Spinal cord (tissue), 10 donors: ENCODE measurements around the gene NAPSA. TPM values are rescaled to one million over a fixed set of nuclear protein-coding genes. Genes with fewer than 3 reads are reported as not detected.

Experiments
- DNase-seq, 6 donors: peaks; one replicate each; pipeline versions ENCODE4 v3.0.0 to v3.0.0-alpha.2; 2013 to 2015; ENCODE audit warnings: low spot score in 6 of 6, low read depth in 4 of 6
- H3K27ac ChIP-seq: one replicate; pipeline ENCODE4 v1.5.1; 2013; ENCODE audit warnings: low read depth, low read length, control low read depth
- H3K27me3 ChIP-seq: one replicate; pipeline ENCODE4 v1.6.1; 2013; ENCODE audit warnings: low read length; ENCODE audit not compliant: control insufficient read depth, insufficient read depth
- H3K36me3 ChIP-seq: one replicate; pipeline ENCODE4 v1.6.1; 2013; ENCODE audit warnings: low read length; ENCODE audit not compliant: control insufficient read depth, insufficient read depth
- H3K4me1 ChIP-seq: one replicate; pipeline ENCODE4 v1.6.1; 2013; ENCODE audit warnings: low read length; ENCODE audit not compliant: control insufficient read depth, insufficient read depth
- H3K4me3 ChIP-seq: one replicate; pipeline ENCODE4 v1.5.1; 2013; ENCODE audit warnings: low read depth, low read length, control low read depth
- H3K9me3 ChIP-seq: one replicate; pipeline ENCODE4 v1.6.1; 2013; ENCODE audit warnings: low read length; ENCODE audit not compliant: control insufficient read depth, insufficient read depth
- WGBS: methylation state at CpG from one replicate; pipeline ENCODE4 v1.1.5; 2013; ENCODE audit warnings: missing lambda C conversion rate; ENCODE audit not compliant: insufficient coverage; 5-methylcytosine and 5-hydroxymethylcytosine counted together
- polyA plus RNA-seq, 2 donors: library from polyadenylated mRNA; unstranded; fragments of 120-200 nt; gene quantifications; one replicate each; pipeline ENCODE4 v1.2.1, GENCODE V29; 2013; ENCODE audit not compliant: insufficient read length in 2 of 2
- total RNA-seq, 2 donors: library from RNA; depleted of rRNA in 1 of 2; stranded (reverse); fragments of 120-200 nt in 1 of 2; fragments of >200 nt in 1 of 2; gene quantifications; one replicate each; pipeline versions ENCODE4 v1.2.3 to v1.2.4, GENCODE V29; 2013 to 2014
- donor health status: healthy.

Gene NAPSA
- total and polyA plus RNA-seq, 4 donors, result 0.79 to 3.3 (median 1.5) TPM

- no peak overlapping the region for H3K4me3 ChIP-seq
- peaks cover 58% of the 10 kb centered on the region for H3K36me3 ChIP-seq
- DNase-seq, result no peak
- WGBS, result 94% methylated on average over 10 of the region's 10 CpGs
- no peaks in the 10 kb centered on the region for H3K27me3 ChIP-seq
- peaks cover 33% of the 10 kb centered on the region for H3K4me1 ChIP-seq
- H3K9me3 ChIP-seq, result no peaks in the 10 kb centered on the region
- H3K27ac ChIP-seq, result no peak overlapping the region
Measured at GRCh38 chr19:50378863-50379236, 13.4 kb upstream of the NAPSA start.

- no peak for DNase-seq
- H3K9me3 ChIP-seq, result no peaks in the 10 kb centered on the region
Measured at GRCh38 chr19:50378169-50378862, 12.9 kb upstream of the NAPSA start.

GRCh38 chr19:50377517-50377916, 12.1 kb upstream of the NAPSA start:
- 80% methylated on average over 4 of the region's 9 CpGs for WGBS
- Histone ChIP-seq H3K27me3 (no peaks in the 10 kb centered on the region), H3K27ac (no peak overlapping the region), H3K9me3 (no peaks in the 10 kb centered on the region), H3K4me3 (no peak overlapping the region), H3K4me1 (peaks cover 29% of the 10 kb centered on the region), H3K36me3 (peaks cover 53% of the 10 kb centered on the region)
- no peak for DNase-seq

More at GRCh38 chr19:50378169-50378862, 12.9 kb upstream of the NAPSA start:
- Histone ChIP-seq H3K4me3 (no peak overlapping the region), H3K27me3 (no peaks in the 10 kb centered on the region), H3K4me1 (peaks cover 29% of the 10 kb centered on the region), H3K36me3 (peaks cover 58% of the 10 kb centered on the region), H3K27ac (no peak overlapping the region)
- 96% methylated on average over 34 of the region's 36 CpGs for WGBS

- no peak for DNase-seq
Measured at GRCh38 chr19:50377051-50377461, 11.6 kb upstream of the NAPSA start.

GRCh38 chr19:50376166-50377050, 11.0 kb upstream of the NAPSA start, which contains the start of gene NR1H2:
Gene NR1H2, plus strand, starts transcription at chr19:50376457. Its CDS starts 1,149 bp downstream, at chr19:50377606.
- peak; percentile 93 to 99 (median 96) for DNase-seq
- H3K27ac ChIP-seq, result peak within 1 kb of the TSS; percentile 96
- no peaks in the 10 kb centered on the region for H3K9me3 ChIP-seq
- H3K36me3 ChIP-seq, result peaks cover 42% of the 10 kb centered on the region
- no peaks in the 10 kb centered on the region for H3K27me3 ChIP-seq
- H3K4me1 ChIP-seq, result peaks cover 25% of the 10 kb centered on the region
- WGBS, result under 1% methylated on average over 55 of the region's 67 CpGs
- H3K4me3 ChIP-seq, result peak within 1 kb of the TSS; percentile 68

More at GRCh38 chr19:50377051-50377461, 11.6 kb upstream of the NAPSA start:
- Histone ChIP-seq H3K4me1 (peaks cover 29% of the 10 kb centered on the region), H3K4me3 (no peak overlapping the region), H3K27ac (no peak overlapping the region), H3K36me3 (peaks cover 48% of the 10 kb centered on the region), H3K27me3 (no peaks in the 10 kb centered on the region), H3K9me3 (no peaks in the 10 kb centered on the region)
- 32% methylated on average over 7 of the region's 7 CpGs for whole genome bisulfite sequencing

GRCh38 chr19:50371914-50372475, 6.6 kb upstream of the NAPSA start:
- H3K27ac ChIP-seq, result no peak overlapping the region
- H3K4me3 ChIP-seq, result no peak overlapping the region
- no peaks in the 10 kb centered on the region for H3K9me3 ChIP-seq
- H3K4me1 ChIP-seq, result peaks cover 22% of the 10 kb centered on the region
- no peak for DNase-seq
- no peaks in the 10 kb centered on the region for H3K36me3 ChIP-seq
- WGBS, result 91% methylated on average over 4 of the region's 10 CpGs
- H3K27me3 ChIP-seq, result no peaks in the 10 kb centered on the region

- H3K27ac ChIP-seq, result peak overlapping the region; percentile 88
- peak; percentile 68 to 97 (median 84) for DNase-seq
- 2% methylated on average over 22 of the region's 34 CpGs for WGBS
Measured at GRCh38 chr19:50368649-50369570, 3.5 kb upstream of the NAPSA start.

GRCh38 chr19:50362656-50363424, 2.6 kb downstream of the NAPSA start:
- 83% methylated on average over 7 of the region's 11 CpGs for WGBS
- DNase-seq, result no peak

More at GRCh38 chr19:50368649-50369570, 3.5 kb upstream of the NAPSA start:
- Histone ChIP-seq H3K27me3 (no peaks in the 10 kb centered on the region), H3K36me3 (no peaks in the 10 kb centered on the region), H3K4me3 (peak overlapping the region; percentile 83), H3K4me1 (peaks cover 15% of the 10 kb centered on the region), H3K9me3 (no peaks in the 10 kb centered on the region)

More at GRCh38 chr19:50362656-50363424, 2.6 kb downstream of the NAPSA start:
- H3K36me3 ChIP-seq, result no peaks in the 10 kb centered on the region
- no peak overlapping the region for H3K27ac ChIP-seq
- H3K27me3 ChIP-seq, result no peaks in the 10 kb centered on the region
- peaks cover 19% of the 10 kb centered on the region for H3K4me1 ChIP-seq
- H3K9me3 ChIP-seq, result no peaks in the 10 kb centered on the region
- no peak overlapping the region for H3K4me3 ChIP-seq
